ENCODE data around the gene PDSS2.
"Not testable (repeated sequence)": the region's sequence is repeated elsewhere in the genome, so short reads cannot be mapped to it uniquely, and the experiment has no call there.

The PDSS2 gene

DNA sequence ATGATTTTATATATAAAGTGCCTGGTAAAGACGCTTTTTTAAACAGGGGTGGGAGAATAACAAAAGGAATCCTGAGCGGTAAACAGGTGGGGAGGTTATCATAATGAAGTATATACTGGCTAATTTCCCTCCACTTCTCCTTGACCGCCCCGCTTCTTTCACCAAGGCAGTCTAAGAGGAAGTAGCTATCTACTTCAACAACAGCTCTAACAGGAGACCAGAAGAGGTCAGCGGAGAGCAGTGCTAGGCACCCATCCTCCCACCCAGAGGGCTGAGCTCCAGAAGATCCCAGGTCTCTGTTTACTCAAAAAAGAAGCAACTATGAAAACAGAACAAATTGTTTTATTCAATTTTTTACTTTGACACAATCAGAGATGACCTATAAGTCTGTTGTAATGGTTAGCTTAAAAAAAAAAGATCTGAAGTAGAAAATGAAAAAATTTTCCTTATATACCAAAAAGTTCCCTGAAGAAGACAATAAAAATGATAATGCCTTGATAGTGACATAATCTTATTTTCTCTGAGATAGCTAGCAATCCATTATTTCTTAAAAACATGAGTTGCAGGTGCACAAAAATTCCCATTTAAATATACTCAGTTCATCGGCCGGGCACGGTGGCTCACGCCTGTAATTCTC, 141.1 kb downstream of the PDSS2 start:
- no peak for DNase-seq (ENCODE audit: low read depth)

GRCh38 chr6:107315114-107315513, 144.2 kb downstream of the PDSS2 start:
- DNase-seq (ENCODE audit: low read depth): no peak

- DNase-seq (ENCODE audit: low read depth): no peak
Observed at GRCh38 chr6:107314531-107314939, 144.8 kb downstream of the PDSS2 start.

DNA sequence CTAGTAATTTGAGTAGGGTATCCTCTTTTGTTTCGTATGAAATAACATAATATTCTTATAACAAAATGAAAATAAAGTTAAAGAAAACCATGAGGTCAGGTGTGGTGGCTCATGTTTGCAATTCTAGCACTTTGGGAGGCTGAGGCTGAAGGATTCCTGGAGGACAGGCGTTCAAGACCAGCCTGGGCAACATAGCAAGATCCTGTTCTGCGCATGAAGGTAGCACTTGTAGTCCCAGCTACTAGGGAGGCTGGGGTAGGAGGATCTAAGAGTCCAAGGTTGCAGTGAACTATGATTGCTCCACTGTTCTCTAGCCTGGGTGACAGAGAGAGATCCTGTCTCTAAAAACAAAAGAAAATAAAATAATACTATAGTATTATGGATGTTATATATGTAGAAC, 145.6 kb downstream of the PDSS2 start:
- no peak for DNase-seq (ENCODE audit: low read depth)

- no peak for DNase-seq (ENCODE audit: low read depth)
Observed at GRCh38 chr6:107310362-107310761, 149.0 kb downstream of the PDSS2 start.

GRCh38 chr6:107308677-107309076, 150.7 kb downstream of the PDSS2 start:
- no peak for DNase-seq (ENCODE audit: low read depth)

DNA sequence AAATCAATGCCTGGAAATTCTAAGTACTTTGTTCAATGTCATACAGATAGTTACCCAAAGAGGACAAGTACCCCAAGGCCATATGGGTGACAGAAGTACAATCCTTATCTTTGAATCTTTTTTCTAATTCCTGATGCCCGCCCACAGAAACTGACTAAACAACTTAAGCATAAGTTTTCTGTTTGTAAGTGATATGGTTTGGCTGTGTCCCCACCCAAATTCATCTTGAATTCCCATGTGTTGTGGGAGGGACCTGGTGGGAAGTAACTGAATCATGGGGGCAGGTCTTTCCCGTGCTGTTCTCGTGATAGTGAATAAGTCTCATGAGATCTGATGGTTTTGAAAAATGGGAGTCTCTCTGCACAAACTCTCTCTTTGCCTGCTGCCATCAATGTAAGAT, 153.4 kb downstream of the PDSS2 start:
- not testable (repeated sequence) for DNase-seq (ENCODE audit: low read depth)

DNA sequence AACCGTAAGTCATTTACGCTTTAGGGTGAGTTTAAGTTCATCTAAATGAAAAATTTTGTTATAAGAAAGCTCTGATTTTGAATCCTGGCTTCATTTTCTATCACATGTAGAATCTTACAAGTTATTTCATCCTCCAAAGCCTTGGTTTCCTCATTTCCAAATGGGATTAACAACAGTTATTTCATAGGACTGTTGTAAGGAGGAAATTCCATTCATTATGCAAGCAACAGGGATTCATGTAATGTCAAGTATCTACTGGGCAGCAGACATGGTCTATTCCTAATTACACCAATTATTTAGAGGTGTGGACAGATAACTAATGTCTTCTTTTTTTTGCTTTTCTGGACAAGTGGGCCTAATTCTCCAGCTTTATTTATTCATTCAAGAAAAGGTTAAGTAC, 154.0 kb downstream of the PDSS2 start:
- no peak for DNase-seq (ENCODE audit: low read depth)

DNA sequence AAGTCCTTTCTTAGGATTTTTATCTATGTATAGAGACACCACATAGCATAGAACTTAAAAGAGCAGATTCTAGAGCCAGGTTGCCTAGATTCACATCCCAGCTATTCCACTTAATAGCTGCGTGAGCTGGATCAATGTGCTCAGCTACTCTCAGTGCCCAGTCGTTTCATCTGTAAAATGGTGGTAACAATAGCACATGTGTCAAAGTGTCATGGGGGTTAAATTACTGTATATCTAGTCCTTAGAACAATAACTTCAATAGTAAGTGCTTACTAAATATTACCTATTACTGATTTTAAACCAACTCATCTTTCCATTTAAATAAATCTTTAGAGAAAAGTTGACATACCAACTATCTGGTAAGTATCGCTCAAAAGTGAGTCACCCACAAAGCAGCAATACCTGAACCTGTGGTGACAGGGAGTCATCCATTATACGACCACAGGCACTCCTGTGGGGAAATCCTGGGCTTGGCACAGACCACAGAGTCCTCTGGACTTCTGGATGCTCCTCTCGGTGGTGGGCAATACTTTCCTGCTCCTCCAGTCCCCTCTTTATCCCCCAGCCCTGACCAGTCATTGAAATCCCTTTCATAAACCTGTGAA, 154.8 kb downstream of the PDSS2 start:
- no peak for DNase-seq (ENCODE audit: low read depth)

DNA sequence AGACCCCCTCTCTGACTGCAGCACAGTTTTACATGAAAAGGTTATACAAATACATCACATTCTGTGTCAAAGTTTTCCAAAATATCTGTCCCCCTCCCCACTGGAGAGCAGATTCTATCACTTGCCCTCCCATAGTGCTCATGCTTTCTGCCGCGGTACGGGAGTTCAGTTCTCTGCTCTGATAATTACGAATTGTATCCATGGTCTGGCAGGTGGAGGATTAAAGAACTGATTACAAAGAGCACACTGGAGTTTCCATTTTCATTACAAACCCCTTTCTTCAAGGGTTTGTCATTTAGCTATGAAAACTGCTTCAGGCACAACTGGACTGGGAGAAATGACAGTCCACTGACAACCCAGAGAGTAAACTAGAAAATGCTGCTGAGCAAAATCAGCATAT, 166.0 kb downstream of the PDSS2 start:
- no peak for DNase-seq (ENCODE audit: low read depth)

DNA sequence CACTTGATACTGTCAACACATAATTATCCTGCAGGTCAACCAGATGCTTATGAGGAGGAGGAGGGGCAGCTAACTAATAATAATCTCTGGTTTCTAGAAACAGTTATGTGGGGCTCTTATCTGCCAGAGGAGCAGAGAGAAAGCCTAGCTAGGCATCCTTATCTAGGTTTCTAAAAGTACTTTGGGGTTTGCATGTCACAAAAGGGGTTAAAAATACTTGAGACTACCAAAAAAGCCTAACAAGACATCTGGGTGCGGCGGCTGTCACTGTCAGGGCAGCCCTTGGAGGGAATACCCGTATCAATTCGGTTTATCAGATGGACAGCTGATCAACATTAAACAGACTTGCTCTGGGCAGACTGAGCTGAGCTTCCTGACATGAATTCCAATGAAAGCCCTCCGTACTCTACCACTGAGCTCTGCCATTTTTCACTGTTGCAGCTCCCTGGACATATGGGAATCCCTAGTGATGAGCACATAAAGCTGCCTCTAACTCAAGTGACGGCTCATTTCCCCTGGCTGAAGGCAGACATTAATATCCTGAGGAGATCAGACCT, 166.6 kb downstream of the PDSS2 start:
- no peak for DNase-seq (ENCODE audit: low read depth)

DNA sequence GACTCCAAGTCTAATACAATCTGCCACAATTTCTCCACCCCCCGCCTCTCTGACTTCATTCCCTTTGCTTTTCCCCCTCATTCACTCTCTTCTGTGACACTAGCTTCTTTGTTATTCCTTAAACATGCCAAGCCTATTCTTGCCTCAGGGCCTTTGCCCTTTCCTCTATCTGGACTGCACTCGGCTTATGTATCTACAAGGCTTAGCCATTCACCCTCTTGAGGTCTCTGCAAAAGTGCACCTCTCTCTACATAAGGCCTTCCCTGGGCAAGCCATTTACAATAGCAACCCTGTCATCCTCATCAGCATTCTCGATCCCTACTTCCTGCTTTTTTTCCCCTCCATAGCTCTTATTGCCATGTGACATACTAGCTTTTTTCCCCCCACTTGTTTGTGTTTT, 168.9 kb downstream of the PDSS2 start:
- DNase-seq (ENCODE audit: low read depth): no peak

DNA sequence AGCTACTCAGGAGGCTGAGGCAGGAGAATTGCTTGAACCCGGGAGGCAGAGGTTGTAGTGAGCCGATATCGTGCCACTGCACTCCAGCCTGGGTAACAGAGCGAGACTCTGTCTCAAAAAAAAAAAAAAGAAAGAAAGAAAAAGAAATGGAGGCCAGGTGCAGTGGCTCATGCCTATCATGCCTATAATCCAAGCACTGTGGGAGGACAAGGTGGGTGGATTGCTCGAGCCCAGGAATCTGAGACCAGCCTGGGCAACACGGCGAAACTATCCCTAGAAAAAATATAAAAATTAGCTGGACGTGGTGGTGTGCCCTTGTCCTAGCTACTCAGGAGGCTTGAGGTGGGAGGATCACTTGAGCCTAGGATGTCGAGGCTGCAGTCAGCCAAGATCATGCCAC, 170.1 kb downstream of the PDSS2 start:
- not testable (repeated sequence) for DNase-seq (ENCODE audit: low read depth)

DNA sequence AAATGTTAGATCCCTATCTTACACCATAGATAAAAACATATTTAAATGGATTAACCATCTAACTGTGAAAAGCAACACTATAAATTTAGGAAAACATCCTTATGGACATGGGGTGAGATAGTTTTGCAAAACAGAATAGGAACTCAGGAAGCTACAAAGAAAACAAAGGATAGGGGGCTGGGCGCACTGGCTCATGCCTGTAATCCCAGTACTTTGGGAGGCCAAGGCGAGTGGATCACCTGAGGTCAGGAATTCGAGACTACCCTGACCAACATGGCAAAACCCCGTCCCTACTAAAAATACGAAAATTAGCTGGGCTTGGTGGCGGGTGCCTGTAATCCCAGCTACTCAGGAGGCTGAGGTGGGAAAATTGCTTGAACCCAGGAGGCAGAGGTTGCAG, 173.7 kb downstream of the PDSS2 start:
- DNase-seq (ENCODE audit: low read depth): not testable (repeated sequence)

- DNase-seq (ENCODE audit: low read depth): no peak
Observed at GRCh38 chr6:107284805-107285204, 174.6 kb downstream of the PDSS2 start.

DNA sequence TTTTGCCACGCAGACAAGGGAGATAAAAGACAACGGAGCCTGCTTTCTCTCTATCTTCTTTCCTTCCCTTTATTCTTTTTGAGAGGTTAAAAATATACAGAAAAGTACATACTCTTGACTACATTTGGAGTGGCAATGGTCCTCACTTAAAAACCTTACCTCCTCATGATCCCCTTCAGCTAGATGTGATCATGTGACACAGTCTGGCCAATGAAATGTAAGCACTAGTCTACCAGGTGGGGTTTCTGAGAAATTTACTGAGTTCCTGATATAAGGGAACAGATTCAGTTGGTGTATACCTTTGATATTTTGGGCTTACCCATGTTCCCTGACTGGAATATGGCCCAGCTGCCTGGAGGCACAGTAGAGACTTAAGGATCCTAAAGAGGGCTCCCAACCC, 178.6 kb downstream of the PDSS2 start:
- no peak for DNase-seq (ENCODE audit: low read depth)

GRCh38 chr6:107280001-107280400, 179.4 kb downstream of the PDSS2 start:
- DNase-seq (ENCODE audit: low read depth): not testable (repeated sequence)

DNA sequence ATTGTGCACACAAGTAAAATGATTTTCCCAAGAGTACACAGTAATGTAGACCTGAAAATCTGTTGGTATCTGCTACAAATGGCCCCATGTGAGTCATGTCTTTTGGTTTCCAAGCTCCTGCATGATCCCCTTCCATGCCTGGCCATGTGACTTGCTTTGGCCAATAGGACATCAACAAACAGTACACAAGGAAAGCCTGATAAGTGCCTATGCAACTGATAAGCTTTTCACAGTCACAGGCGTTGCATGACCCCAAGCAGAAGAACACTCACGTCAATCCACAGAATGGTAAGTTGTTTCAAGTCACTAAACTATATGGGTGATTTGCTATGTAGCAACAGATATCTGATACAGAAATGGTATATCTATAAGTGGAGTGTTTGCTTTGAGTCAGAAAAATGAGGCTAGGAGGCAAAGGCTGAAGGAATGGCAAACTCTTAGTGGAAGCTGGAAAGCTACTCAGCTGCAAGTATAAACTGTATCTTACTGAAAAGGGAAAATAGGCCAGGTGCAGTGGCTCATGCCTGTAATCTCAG, 184.0 kb downstream of the PDSS2 start:
- DNase-seq (ENCODE audit: low read depth): no peak

DNA sequence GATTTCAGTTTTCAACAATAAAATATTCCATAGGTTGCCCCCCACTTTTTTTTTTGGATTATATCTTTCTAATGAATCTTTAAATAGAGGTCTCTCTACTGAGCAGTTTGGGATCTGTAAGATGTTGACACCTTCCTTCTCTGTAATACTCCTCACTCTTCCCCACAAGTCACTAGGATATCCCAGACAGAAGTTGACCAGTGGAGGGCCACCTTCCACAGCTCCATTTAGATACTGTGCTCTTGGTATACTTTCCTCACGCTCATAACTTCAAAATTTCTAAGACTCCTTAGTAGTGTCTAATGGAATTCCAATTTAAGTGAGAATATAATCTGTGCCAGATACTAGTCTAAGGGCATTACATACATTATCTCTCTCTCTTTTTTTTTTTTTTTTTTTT, 185.1 kb downstream of the PDSS2 start:
- no peak for DNase-seq (ENCODE audit: low read depth)

- DNase-seq (ENCODE audit: low read depth): no peak
Observed at GRCh38 chr6:107272246-107272645, 187.1 kb downstream of the PDSS2 start.

GRCh38 chr6:107271208-107271790, 188.1 kb downstream of the PDSS2 start:
- no peak for DNase-seq (ENCODE audit: low read depth)

- no peak for DNase-seq (ENCODE audit: low read depth)
Observed at GRCh38 chr6:107267634-107268033, 191.7 kb downstream of the PDSS2 start.

DNA sequence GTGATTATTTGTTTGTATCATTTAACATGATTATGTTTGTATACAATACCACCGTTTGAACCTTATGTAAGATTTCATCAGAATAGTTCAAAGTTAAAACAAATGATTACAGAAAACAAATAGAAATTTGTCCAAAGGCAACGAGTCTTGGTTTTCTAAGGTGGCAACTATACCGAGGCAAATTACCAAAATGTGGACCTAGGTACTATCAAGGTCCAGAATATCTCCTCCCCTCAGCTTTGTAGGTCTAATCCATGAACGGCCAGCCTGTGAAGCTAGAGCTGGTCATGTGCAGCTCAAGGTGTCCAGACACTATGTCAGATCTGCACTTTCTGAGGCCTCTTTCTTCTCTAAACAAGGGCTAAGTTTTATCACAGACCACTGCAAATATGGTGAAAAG, 192.4 kb downstream of the PDSS2 start:
- DNase-seq (ENCODE audit: low read depth): no peak
